HG03354 (cell line): ENCODE measurements around the gene GNAI2.

Source experiments
- ATAC-seq: cut with Tn5 transposase; IDR thresholded peaks from one replicate; pipeline ENCODE4 v1.9.1; 2021; ENCODE audit warnings: mild to moderate bottlenecking; ENCODE audit not compliant: unreplicated experiment, poor library complexity, severe bottlenecking

GNAI2 gene

GRCh38 chr3:50235716-50236483 lies at the start of gene GNAI2:
Gene GNAI2 (plus strand): TSS chr3:50236204. CDS start chr3:50236336, 132 bp downstream.
- ATAC-seq: peak; percentile 93

- no peak for ATAC-seq
Observed at GRCh38 chr3:50187750-50188149, 48.3 kb upstream of the GNAI2 start.

- ATAC-seq: no peak
Observed at GRCh38 chr3:50189274-50189673, 46.7 kb upstream of the GNAI2 start.

- no peak for ATAC-seq
Observed at GRCh38 chr3:50189989-50190388, 46.0 kb upstream of the GNAI2 start.

GRCh38 chr3:50190936-50191660 lies 44.9 kb upstream of the GNAI2 start, which contains the start of gene GNAT1:
Gene GNAT1 (plus strand): TSS chr3:50191610. CDS start chr3:50191726, 116 bp downstream.
- ATAC-seq: no peak

GRCh38 chr3:50192124-50192523 lies 43.9 kb upstream of the GNAI2 start:
- no peak for ATAC-seq

- no peak for ATAC-seq
Observed at GRCh38 chr3:50192689-50193141, 43.3 kb upstream of the GNAI2 start.

GRCh38 chr3:50193286-50193685 lies 42.7 kb upstream of the GNAI2 start:
- no peak for ATAC-seq

GRCh38 chr3:50193746-50194127 lies 42.3 kb upstream of the GNAI2 start:
- no peak for ATAC-seq

- ATAC-seq: no peak
Observed at GRCh38 chr3:50194128-50194902, 41.7 kb upstream of the GNAI2 start.

GRCh38 chr3:50194903-50195500 lies 41.0 kb upstream of the GNAI2 start:
- no peak for ATAC-seq

- ATAC-seq: no peak
Observed at GRCh38 chr3:50195501-50196252, 40.3 kb upstream of the GNAI2 start.

- no peak for ATAC-seq
Observed at GRCh38 chr3:50196253-50196801, 39.7 kb upstream of the GNAI2 start.

GRCh38 chr3:50201573-50202315 lies 34.3 kb upstream of the GNAI2 start:
- no peak for ATAC-seq

GRCh38 chr3:50202353-50203112 lies 33.5 kb upstream of the GNAI2 start:
- ATAC-seq: no peak

- no peak for ATAC-seq
Observed at GRCh38 chr3:50203113-50203808, 32.7 kb upstream of the GNAI2 start.
